GM21515 (cell line): ENCODE results near the gene TNPO2.

Source experiments
- ATAC-seq: cut with Tn5 transposase; IDR thresholded peaks from one replicate; pipeline ENCODE4 v1.9.1; 2021; ENCODE audit not compliant: unreplicated experiment

Gene TNPO2

GRCh38 chr19:12723641-12724426 lies at the start of gene TNPO2:
Gene TNPO2 (minus strand): TSS chr19:12723932. CDS start chr19:12720977, 2,955 bp downstream.
- no peak for ATAC-seq

- no peak for ATAC-seq
These were observed 48.6 kb upstream of the TNPO2 start for GRCh38 chr19:12772323-12772722.

GRCh38 chr19:12770922-12771321 lies 47.2 kb upstream of the TNPO2 start:
- no peak for ATAC-seq

GRCh38 chr19:12769689-12770088 lies 46.0 kb upstream of the TNPO2 start:
- no peak for ATAC-seq

- ATAC-seq: no peak
These were observed 43.9 kb upstream of the TNPO2 start for GRCh38 chr19:12767666-12768065.

- no peak for ATAC-seq
These were observed 43.4 kb upstream of the TNPO2 start for GRCh38 chr19:12767150-12767549.

GRCh38 chr19:12766051-12766521 lies 42.4 kb upstream of the TNPO2 start:
- ATAC-seq: no peak

- no peak for ATAC-seq
These were observed 41.0 kb upstream of the TNPO2 start for GRCh38 chr19:12764698-12765097.

- ATAC-seq: no peak
These were observed 39.4 kb upstream of the TNPO2 start for GRCh38 chr19:12763100-12763499.

- ATAC-seq: no peak
These were observed 36.0 kb upstream of the TNPO2 start for GRCh38 chr19:12759686-12760085.

GRCh38 chr19:12757544-12758274 lies 34.0 kb upstream of the TNPO2 start:
- no peak for ATAC-seq

- ATAC-seq: no peak
These were observed 32.6 kb upstream of the TNPO2 start for GRCh38 chr19:12756150-12756883.

GRCh38 chr19:12754465-12755196 lies 30.9 kb upstream of the TNPO2 start:
- ATAC-seq: no peak

- no peak for ATAC-seq
These were observed 28.5 kb upstream of the TNPO2 start for GRCh38 chr19:12752056-12752781.

GRCh38 chr19:12751635-12752034 lies 27.9 kb upstream of the TNPO2 start, which contains the start of gene BEST2:
Gene BEST2 (plus strand): TSS chr19:12751791. CDS start chr19:12752593, 802 bp downstream.
- no peak for ATAC-seq

GRCh38 chr19:12750851-12751250 lies 27.1 kb upstream of the TNPO2 start:
- ATAC-seq: no peak

- no peak for ATAC-seq
These were observed 26.3 kb upstream of the TNPO2 start for GRCh38 chr19:12749938-12750521.

GRCh38 chr19:12748489-12748888 lies 24.8 kb upstream of the TNPO2 start:
- no peak for ATAC-seq

GRCh38 chr19:12745166-12745897 lies 21.6 kb upstream of the TNPO2 start:
- ATAC-seq: no peak
